DND-41 (cell line): Measurements from ENCODE around the gene DDX50.
"Not testable (repeated sequence)": the region's sequence is repeated elsewhere in the genome, so short reads cannot be mapped to it uniquely, and the experiment has no call there.

Experiments used
- CTCF ChIP-seq: IDR thresholded peaks from 2 replicates; pipeline ENCODE4 v1.5.1; 2012; ENCODE audit warnings: borderline replicate concordance, low read length, moderate library complexity, mild to moderate bottlenecking; ENCODE audit not compliant: poor library complexity, severe bottlenecking; ENCODE audit errors: extremely low read depth
- EZH2 ChIP-seq: IDR thresholded peaks from 3 replicates; pipeline ENCODE4 v1.6.1; 2012; ENCODE audit warnings: borderline replicate concordance, low read depth, mild to moderate bottlenecking, moderate library complexity, low read length, inconsistent platforms; ENCODE audit not compliant: severe bottlenecking

GRCh38 chr10:68929157-68929556 lies 28.0 kb downstream of the DDX50 start:
- not testable (repeated sequence) for TF ChIP-seq CTCF, EZH2
